GM19239 (cell line): ENCODE measurements around the gene ACTL10.
A peak's percentile ranks its signal among the peaks of the same experiment; 100 is the strongest.

Experiments used
- DNase-seq: peaks from one replicate; pipeline ENCODE4 v3.0.0; 2011; ENCODE audit warnings: low spot score; ENCODE audit not compliant: insufficient read length
- FAIRE-seq: peaks from 2 replicates; lab custom pipeline; 2011; peaks lifted over from hg19 to GRCh38; lab: Jason Lieb, UNC

The ACTL10 gene

GRCh38 chr20:33660035-33660684, 6.6 kb upstream of the ACTL10 start:
- no peak for FAIRE-seq
- no peak for DNase-seq

- FAIRE-seq: no peak
Observed at GRCh38 chr20:33660685-33661058, 6.1 kb upstream of the ACTL10 start.

GRCh38 chr20:33662172-33662571, 4.6 kb upstream of the ACTL10 start, which contains the start of gene C20orf144:
Gene C20orf144 (plus strand): TSS chr20:33662327. CDS start chr20:33662346, 19 bp downstream.
- FAIRE-seq (no peak), DNase-seq (no peak)

More at GRCh38 chr20:33660685-33661058, 6.1 kb upstream of the ACTL10 start:
- no peak for DNase-seq

- FAIRE-seq: peak; percentile 51
- DNase-seq: peak; percentile 86
Observed at GRCh38 chr20:33663161-33664084, 3.3 kb upstream of the ACTL10 start.

GRCh38 chr20:33664085-33664761, 2.5 kb upstream of the ACTL10 start:
- FAIRE-seq: no peak
- DNase-seq: no peak

GRCh38 chr20:33664762-33665144, 2.0 kb upstream of the ACTL10 start:
- FAIRE-seq (no peak), DNase-seq (no peak)

GRCh38 chr20:33667245-33667675, 517 bp downstream of the ACTL10 start:
- FAIRE-seq: no peak

GRCh38 chr20:33667676-33668465, 1.1 kb downstream of the ACTL10 start:
- DNase-seq (peak; percentile 83), FAIRE-seq (peak; percentile 75)

More at GRCh38 chr20:33667245-33667675, 517 bp downstream of the ACTL10 start:
- DNase-seq: no peak

- FAIRE-seq: no peak
- DNase-seq: no peak
Observed at GRCh38 chr20:33668466-33669155, 1.9 kb downstream of the ACTL10 start.

- FAIRE-seq (no peak), DNase-seq (no peak)
Observed at GRCh38 chr20:33669224-33669623, 2.5 kb downstream of the ACTL10 start.

- DNase-seq (no peak), FAIRE-seq (no peak)
Observed at GRCh38 chr20:33669873-33670640, 3.3 kb downstream of the ACTL10 start.

GRCh38 chr20:33670715-33671499, 4.2 kb downstream of the ACTL10 start:
- FAIRE-seq: no peak

GRCh38 chr20:33671573-33672288, 5.0 kb downstream of the ACTL10 start:
- no peak for FAIRE-seq
- no peak for DNase-seq

More at GRCh38 chr20:33670715-33671499, 4.2 kb downstream of the ACTL10 start:
- no peak for DNase-seq

- FAIRE-seq: no peak
- no peak for DNase-seq
Observed at GRCh38 chr20:33672426-33673113, 5.8 kb downstream of the ACTL10 start.

GRCh38 chr20:33673114-33673409, 6.3 kb downstream of the ACTL10 start:
- FAIRE-seq (no peak), DNase-seq (no peak)

- DNase-seq (peak; percentile 63), FAIRE-seq (no peak)
Observed at GRCh38 chr20:33673410-33674293, 6.9 kb downstream of the ACTL10 start.
